Heart left ventricle (tissue), 16 donors: Measurements from ENCODE around the gene TSSK1B. TPM values are rescaled to one million over a fixed set of nuclear protein-coding genes. Genes with fewer than 3 reads are reported as not detected.

Experiments
- ATAC-seq, 4 donors: fragments of 200-7000 bp; cut with Tn5 transposase; one replicate each; pipeline ENCODE4 v1.9.1; 2020 to 2022; ENCODE audit warnings: moderate library complexity in 4 of 4, mild to moderate bottlenecking in 3 of 4, moderate number of reproducible peaks in 1 of 4
- DNase-seq, 5 donors: peaks; one replicate each; pipeline ENCODE4 v3.0.0-alpha.2; 2020
- H3K27ac ChIP-seq, 12 donors: fragments of 200-600 bp; sonication (generic) in 4 of 12; one replicate each; pipeline versions ENCODE4 v1.5.0 to v1.8.0; 2016 to 2022; ENCODE audit warnings: mild to moderate bottlenecking in 2 of 12
- H3K27me3 ChIP-seq, 9 donors: fragments of 200-600 bp; sonication (generic) in 2 of 9; one replicate each; pipeline versions ENCODE4 v1.5.1 to v1.8.0; 2016 to 2022; ENCODE audit warnings: mild to moderate bottlenecking in 3 of 9
- H3K36me3 ChIP-seq, 9 donors: fragments of 200-600 bp; sonication (generic) in 2 of 9; one replicate each; pipeline versions ENCODE4 v1.5.0 to v1.8.0; 2018 to 2022; ENCODE audit warnings: mild to moderate bottlenecking in 2 of 9
- H3K4me1 ChIP-seq, 12 donors: fragments of 200-600 bp; sonication (generic) in 4 of 12; one replicate each; pipeline versions ENCODE4 v1.5.0 to v1.8.0; 2016 to 2022; ENCODE audit warnings: mild to moderate bottlenecking in 3 of 12
- H3K4me3 ChIP-seq, 12 donors: fragments of 200-600 bp; sonication (generic) in 4 of 12; one replicate each; pipeline versions ENCODE4 v1.5.0 to v1.8.0; 2017 to 2022; ENCODE audit warnings: mild to moderate bottlenecking in 9 of 12, moderate library complexity in 4 of 12
- H3K9me3 ChIP-seq, 12 donors: fragments of 200-600 bp; sonication (generic) in 4 of 12; one replicate each; pipeline versions ENCODE4 v1.5.0 to v1.8.0; 2016 to 2022; ENCODE audit warnings: mild to moderate bottlenecking in 1 of 12
- POLR2A ChIP-seq, 2 donors: fragments of 450-650 bp; IDR thresholded peaks; one replicate each; pipeline ENCODE4 v1.6.1; 2017; ENCODE audit warnings: antibody characterized with exemption in 2 of 2, mild to moderate bottlenecking in 2 of 2, moderate library complexity in 2 of 2
- WGBS, 4 donors: extraction: QIAGEN DNeasy Blood & Tissue Kit in 2 of 4; methylation state at CpG; one replicate each; pipeline versions ENCODE4 v1.1.5 to v1.1.7; 2013 to 2018; 5-methylcytosine and 5-hydroxymethylcytosine counted together
- intact Hi-C, 10 donors: fragments of 100-400 bp; cut with DNase I; formaldehyde crosslinking; loops; one replicate each; pipeline versions ENCODE4 v1.11.1 to v1.14.2; 2022
- long read RNA-seq, 3 donors: library from polyadenylated mRNA; unstranded; transcript quantifications; one replicate each; pipeline ENCODE4 v2.0.0, GENCODE V29; 2020 to 2021
- polyA plus RNA-seq, 2 donors: library from polyadenylated mRNA; stranded (reverse); fragments of 200-250 nt; gene quantifications; one replicate each; pipeline ENCODE4 v1.2.3, GENCODE V29; 2013
- total RNA-seq, 9 donors: library from RNA; depleted of rRNA in 2 of 9; stranded (reverse); fragments of >200 nt in 2 of 9; fragmentation: NEBNext Ultra II Directional in 3 of 9; extraction: Animal tissue kit (Norgen Biotek cat#: 25700) in 3 of 9; gene quantifications; one replicate each; pipeline versions ENCODE4 v1.1.0 to v1.2.4, GENCODE V29; 2016 to 2023
- TF ChIP-seq, protein P1 (sequence below), 12 donors: fragments of 200-600 bp; sonication (generic) in 4 of 12; IDR thresholded peaks; one replicate each; pipeline versions ENCODE4 v1.5.0 to v1.8.0; 2018 to 2022; ENCODE audit warnings: antibody characterized with exemption in 12 of 12, mild to moderate bottlenecking in 5 of 12
- donor health status: ischemic (EF 13 %, LVEDD 7.1; RV severe dilation, severe dysfunction).
- donor health status: healthy with polysubstance abuse.
- donor health status: DM: no; HTN: yes; CAD: no.
- donor health status: DM: no; HTN: no; CAD: no.
- donor health status: ischemic (EF 25% LVEDD 6.9; RV normal size, moderate dysfunction).
- donor health status: ischemic (EF 25% LVEDD 5.7; RV mildly dilated, moderate dysfunction).
- donor health status: healthy.
- donor health status: DM: yes; HTN: yes; CAD: no.
- donor health status: ischemic (EF 35%, LVEDD 5.7; RV mildly dilated, moderate dysfunction).
- donor health status: nonischemic (EF 11% LVEDD 7.7; RV severe dilation, severe dysfunction).
- donor health status: DM: yes; HTN: yes; CAD: no.
- donor health status: PGD.
- donor health status: ischemic (EF 29% LVEDD 5.4; RV normal size, mild dysfunction).
- donor health status: nonischemic (EF 23%, LVEDD 6.1; RV moderate dilation, normal function).

TSSK1B gene, protein sequence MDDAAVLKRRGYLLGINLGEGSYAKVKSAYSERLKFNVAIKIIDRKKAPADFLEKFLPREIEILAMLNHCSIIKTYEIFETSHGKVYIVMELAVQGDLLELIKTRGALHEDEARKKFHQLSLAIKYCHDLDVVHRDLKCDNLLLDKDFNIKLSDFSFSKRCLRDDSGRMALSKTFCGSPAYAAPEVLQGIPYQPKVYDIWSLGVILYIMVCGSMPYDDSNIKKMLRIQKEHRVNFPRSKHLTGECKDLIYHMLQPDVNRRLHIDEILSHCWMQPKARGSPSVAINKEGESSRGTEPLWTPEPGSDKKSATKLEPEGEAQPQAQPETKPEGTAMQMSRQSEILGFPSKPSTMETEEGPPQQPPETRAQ
- total RNA-seq = not detected
- polyA plus RNA-seq = not detected
- long read RNA-seq, donor 1 = 0 reads
- long read RNA-seq, donor 2 = 0 reads
- long read RNA-seq, donor 3 = 0 reads

DNA sequence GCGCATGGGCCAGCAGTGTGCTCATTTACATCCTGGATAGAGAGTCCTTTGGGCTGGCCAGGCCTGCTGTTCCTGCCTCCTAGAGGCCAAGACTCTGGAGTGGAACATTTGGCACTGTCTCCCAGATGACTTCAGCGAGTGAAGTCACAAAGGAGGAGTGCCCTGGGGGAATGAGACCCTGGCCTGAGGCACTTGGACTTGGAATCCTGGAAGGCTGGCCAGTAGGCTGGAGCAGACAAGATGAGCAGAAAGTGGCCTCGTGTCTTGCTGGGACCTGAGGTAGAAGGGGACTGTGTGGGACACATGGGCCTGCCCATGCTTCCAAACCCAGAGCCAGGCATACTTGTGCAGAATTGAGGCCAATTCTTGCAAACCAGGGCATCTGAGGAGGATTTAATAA, at the start of gene TSSK1B:
Gene TSSK1B (minus strand): TSS at position 101 of the 400 bp plus-strand sequence. CDS start 150 bp downstream, outside the sequence.
- no peak within 1 kb of the TSS for H3K4me3 ChIP-seq
- intact Hi-C loops = loop anchor here in 1 of 10 donors (5.0 kb wide), 1 partner anchor 72 kb away; no protein-coding TSS in a partner anchor
- no peaks in the 10 kb centered on the region for H3K36me3 ChIP-seq
- ATAC-seq (no peak), DNase-seq (no peak)
- TF ChIP-seq POLR2A (IDR thresholded peaks at IDR 0.05) = no peak
- TF ChIP-seq, protein P1, sequence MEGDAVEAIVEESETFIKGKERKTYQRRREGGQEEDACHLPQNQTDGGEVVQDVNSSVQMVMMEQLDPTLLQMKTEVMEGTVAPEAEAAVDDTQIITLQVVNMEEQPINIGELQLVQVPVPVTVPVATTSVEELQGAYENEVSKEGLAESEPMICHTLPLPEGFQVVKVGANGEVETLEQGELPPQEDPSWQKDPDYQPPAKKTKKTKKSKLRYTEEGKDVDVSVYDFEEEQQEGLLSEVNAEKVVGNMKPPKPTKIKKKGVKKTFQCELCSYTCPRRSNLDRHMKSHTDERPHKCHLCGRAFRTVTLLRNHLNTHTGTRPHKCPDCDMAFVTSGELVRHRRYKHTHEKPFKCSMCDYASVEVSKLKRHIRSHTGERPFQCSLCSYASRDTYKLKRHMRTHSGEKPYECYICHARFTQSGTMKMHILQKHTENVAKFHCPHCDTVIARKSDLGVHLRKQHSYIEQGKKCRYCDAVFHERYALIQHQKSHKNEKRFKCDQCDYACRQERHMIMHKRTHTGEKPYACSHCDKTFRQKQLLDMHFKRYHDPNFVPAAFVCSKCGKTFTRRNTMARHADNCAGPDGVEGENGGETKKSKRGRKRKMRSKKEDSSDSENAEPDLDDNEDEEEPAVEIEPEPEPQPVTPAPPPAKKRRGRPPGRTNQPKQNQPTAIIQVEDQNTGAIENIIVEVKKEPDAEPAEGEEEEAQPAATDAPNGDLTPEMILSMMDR (IDR thresholded peaks at IDR 0.05) = no peak
- no peaks in the 10 kb centered on the region for H3K27me3 ChIP-seq
- H3K27ac ChIP-seq = no peak within 1 kb of the TSS
- H3K9me3 ChIP-seq = no peaks in the 10 kb centered on the region
- peaks cover 0 to 11% (median 5%) of the 10 kb centered on the region in 12 donors for H3K4me1 ChIP-seq
- 49 to 87% (median 82%) methylated on average over 3 of the region's 3 CpGs for WGBS, 4 donors

DNA sequence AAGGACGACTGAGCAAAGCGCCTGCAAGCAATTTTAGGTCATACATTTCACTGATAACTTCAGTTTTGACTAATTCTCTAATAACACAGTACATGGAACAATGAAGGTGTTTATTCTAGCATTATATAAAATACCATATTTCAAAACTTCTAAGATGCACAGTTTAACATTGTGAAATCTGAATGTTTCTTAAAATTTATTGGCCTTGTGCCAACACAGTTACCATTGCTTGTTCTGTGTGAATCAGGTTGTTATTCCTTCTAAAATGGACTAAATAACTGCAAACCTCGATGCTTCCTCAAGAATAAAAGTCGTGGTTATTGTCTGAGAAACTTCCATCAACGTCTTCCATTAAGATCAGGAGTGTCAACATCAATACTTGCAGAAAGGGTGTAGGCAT, 45.5 kb upstream of the TSSK1B start:
- Histone ChIP-seq H3K9me3 (no peaks in the 10 kb centered on the region), H3K27ac (no peak overlapping the region), H3K36me3 (no peaks in the 10 kb centered on the region), H3K4me3 (no peak overlapping the region), H3K27me3 (peaks cover 0 to 33% (median 0%) of the 10 kb centered on the region in 9 donors), H3K4me1 (no peaks in the 10 kb centered on the region)
- 78 to 85% (median 82%) methylated on average over 5 of the region's 5 CpGs for WGBS, 4 donors
- DNase-seq (no peak), ATAC-seq (no peak)
- intact Hi-C loops = loop anchor here in 1 of 10 donors (10.0 kb wide), 1 partner anchor 105 kb away; no protein-coding TSS in a partner anchor
- no peak for TF ChIP-seq POLR2A (IDR thresholded peaks at IDR 0.05)
- TF ChIP-seq, protein P1 (IDR thresholded peaks at IDR 0.05) = no peak

DNA sequence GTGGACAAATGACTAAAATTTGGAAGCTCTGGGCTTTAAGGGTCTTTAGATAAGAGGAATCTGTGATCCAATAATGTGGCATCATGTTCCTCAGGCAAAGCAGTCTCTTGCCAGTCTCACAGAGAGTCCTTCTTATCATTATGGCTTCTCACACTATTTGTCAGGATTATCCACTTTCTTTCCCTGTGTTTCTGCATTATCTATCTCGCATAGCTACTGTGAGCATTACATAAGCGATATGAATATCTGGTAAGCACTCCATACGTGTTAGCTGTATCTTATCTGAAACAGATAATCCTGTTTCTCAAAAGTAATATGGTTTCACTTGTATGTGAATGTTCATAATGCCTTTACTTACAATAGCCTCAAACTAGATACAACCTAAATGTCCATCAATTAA, 43.9 kb upstream of the TSSK1B start:
- Histone ChIP-seq H3K27ac (no peak overlapping the region), H3K9me3 (no peaks in the 10 kb centered on the region), H3K4me1 (peaks cover 0 to 5% (median 0%) of the 10 kb centered on the region in 12 donors), H3K4me3 (no peak overlapping the region), H3K36me3 (no peaks in the 10 kb centered on the region), H3K27me3 (peaks cover 0 to 26% (median 0%) of the 10 kb centered on the region in 9 donors)
- TF ChIP-seq POLR2A (IDR thresholded peaks at IDR 0.05) = no peak
- TF ChIP-seq, protein P1 (IDR thresholded peaks at IDR 0.05) = no peak
- WGBS, 4 donors = 42 to 55% (median 48%) methylated on average over 3 of the region's 3 CpGs
- intact Hi-C loops = no loop called here
- ATAC-seq = no peak
- DNase-seq = no peak

DNA sequence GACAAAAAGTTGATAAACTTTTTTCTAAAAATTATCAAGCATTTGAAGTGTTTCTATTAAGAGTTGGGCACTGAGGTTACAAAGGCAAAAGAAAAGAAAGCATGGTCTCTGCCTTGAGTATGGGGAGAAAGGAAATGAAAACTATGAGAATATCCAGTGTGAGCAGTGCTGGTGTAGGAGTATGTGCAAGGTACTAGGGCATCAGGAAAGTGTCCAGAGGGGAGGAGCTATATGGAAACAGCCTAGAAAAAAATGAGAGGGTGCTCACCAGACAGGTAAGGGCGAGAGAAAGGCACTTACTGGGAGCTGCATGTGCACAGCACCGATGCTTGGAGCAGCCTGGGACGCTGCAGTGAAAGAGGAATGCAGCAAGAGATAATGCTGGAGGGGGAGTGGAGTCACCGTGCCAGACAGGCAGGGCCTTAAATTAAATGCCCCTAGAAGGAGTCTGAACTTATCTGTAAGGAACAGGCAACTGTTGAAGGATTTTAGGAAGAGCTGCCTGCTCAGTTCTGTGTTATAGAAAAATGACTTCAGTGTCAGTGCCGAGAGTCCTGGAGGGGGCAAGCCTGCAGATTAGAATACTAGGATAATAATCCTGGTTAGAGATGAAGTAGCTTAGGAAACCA, 39.4 kb upstream of the TSSK1B start:
- Histone ChIP-seq H3K36me3 (no peaks in the 10 kb centered on the region), H3K4me3 (no peak overlapping the region), H3K9me3 (no peaks in the 10 kb centered on the region), H3K4me1 (peaks cover 0 to 5% (median 0%) of the 10 kb centered on the region in 12 donors), H3K27ac (no peak overlapping the region), H3K27me3 (peaks cover 0 to 4% (median 0%) of the 10 kb centered on the region in 9 donors)
- ATAC-seq (peak in 3 of 4 donors; percentile 33 to 54 (median 52)), DNase-seq (no peak)
- TF ChIP-seq POLR2A (IDR thresholded peaks at IDR 0.05) = no peak
- TF ChIP-seq, protein P1 (IDR thresholded peaks at IDR 0.05) = no peak
- intact Hi-C loops = loop anchor here in 1 of 10 donors (2.0 kb wide), 1 partner anchor 19 kb away; no protein-coding TSS in a partner anchor
- WGBS, 4 donors = 10 to 17% (median 14%) methylated on average over 5 of the region's 5 CpGs
